ENCODE data around the gene ABHD16B. TPM values are rescaled to one million over a fixed set of nuclear protein-coding genes. Genes with fewer than 3 reads are reported as not detected.

The ABHD16B gene
- total and polyA plus RNA-seq, 2 experiments from 2014 or later = not detected

- H3K4me3 ChIP-seq = no peak overlapping the region
- no peaks in the 10 kb centered on the region for H3K9me2 ChIP-seq (ENCODE audit: insufficient read depth)
- DNase-seq = no peak
- no peak overlapping the region for H2AFZ ChIP-seq
- 96% methylated on average over 74 to 95 of the region's 95 CpGs for WGBS, 2 experiments (ENCODE audit: low coverage in 1 of 2, low lambda C conversion rate in 2 of 2, missing lambda C conversion rate in 2 of 2)
- TF ChIP-seq EZH2 (IDR thresholded peaks at IDR 0.05; ENCODE audit: insufficient read depth, poor library complexity, severe bottlenecking) = no peak
- no peak for TF ChIP-seq EZH2phosphoT487 (IDR thresholded peaks at IDR 0.05; ENCODE audit: insufficient read depth, low read depth)
- H3K9ac ChIP-seq = no peak overlapping the region
- H3F3A ChIP-seq (ENCODE audit: insufficient read depth) = peaks cover 4% of the 10 kb centered on the region; the same call in 1 of the 2 replicates
- peaks cover 17% of the 10 kb centered on the region for H3K4me1 ChIP-seq (ENCODE audit: insufficient read depth)
- no peaks in the 10 kb centered on the region for H3K27me3 ChIP-seq (replicated peaks; ENCODE audit: insufficient read depth)
- H3K36me3 ChIP-seq (ENCODE audit: low read depth) = 0 out of 2 replicates have a peak, but pooled peaks cover 5% of the 10 kb centered on the region
- peaks cover 33% of the 10 kb centered on the region for H3K79me2 ChIP-seq (ENCODE audit: insufficient read depth)
- no peaks in the 10 kb centered on the region for H4K20me1 ChIP-seq (ENCODE audit: insufficient read depth)
- H3K4me2 ChIP-seq (ENCODE audit: unreplicated experiment) = no peak overlapping the region
- in situ Hi-C loops (cut with MboI) = no loop called here
- no peak overlapping the region for H3K27ac ChIP-seq
- H3K9me3 ChIP-seq (ENCODE audit: low read depth) = no peaks in the 10 kb centered on the region
These were observed 943 bp downstream of the ABHD16B start for GRCh38 chr20:63861981-63862901.

DNA sequence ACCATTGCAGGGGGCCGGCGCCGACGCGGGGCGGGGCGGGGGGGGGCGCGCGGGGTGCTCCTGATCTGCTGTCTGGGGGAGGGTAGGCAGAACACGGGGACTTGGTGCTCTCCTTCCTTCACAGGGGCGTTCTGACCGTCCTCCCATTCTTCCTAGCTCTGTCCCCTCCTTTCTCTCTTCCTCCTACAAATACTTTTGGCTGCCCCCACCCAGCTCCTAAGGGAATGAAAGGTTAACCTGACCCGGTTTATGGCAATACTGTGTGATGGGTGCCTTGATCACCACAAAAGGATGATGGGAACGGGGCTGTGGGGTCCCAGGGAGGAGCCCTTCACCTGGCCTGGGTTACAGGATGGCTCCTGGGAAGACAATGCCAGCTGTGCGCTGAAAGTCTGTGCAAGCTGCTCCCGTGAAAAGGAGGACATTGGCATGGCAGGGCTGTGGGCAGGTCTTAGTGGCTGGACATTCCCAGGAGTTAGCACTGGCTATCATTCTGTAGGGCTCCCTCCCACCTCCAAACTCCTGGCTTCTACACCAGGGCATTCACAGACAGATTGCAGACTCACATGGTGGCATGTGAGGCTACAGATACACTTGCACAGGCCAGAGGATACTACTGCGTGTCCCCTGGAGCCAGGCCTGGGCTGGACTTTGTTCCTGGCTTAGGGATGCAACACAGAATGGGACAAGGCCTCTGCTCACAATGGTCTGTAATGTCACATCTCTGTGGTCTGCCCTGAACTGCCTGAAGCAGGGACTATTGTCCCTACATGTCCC lies 1.9 kb downstream of the ABHD16B start:
- no peak overlapping the region; the same call in 1 of the 2 replicates for H3K27ac ChIP-seq
- H3K79me2 ChIP-seq (ENCODE audit: insufficient read depth) = peaks cover 42% of the 10 kb centered on the region
- peaks cover 14% of the 10 kb centered on the region for H3K4me1 ChIP-seq (ENCODE audit: insufficient read depth)
- H3K4me2 ChIP-seq (ENCODE audit: unreplicated experiment) = peak overlapping the region; percentile 94
- H3K9me2 ChIP-seq (ENCODE audit: insufficient read depth) = no peaks in the 10 kb centered on the region
- peak overlapping the region; percentile 92 for H3K4me3 ChIP-seq
- in situ Hi-C loops (cut with MboI) = no loop called here
- H3K36me3 ChIP-seq (ENCODE audit: low read depth) = 0 out of 2 replicates have a peak, but pooled peaks cover 7% of the 10 kb centered on the region
- DNase-seq = no peak
- H3K27me3 ChIP-seq (replicated peaks; ENCODE audit: insufficient read depth) = no peaks in the 10 kb centered on the region
- no peak for TF ChIP-seq EZH2phosphoT487 (IDR thresholded peaks at IDR 0.05; ENCODE audit: insufficient read depth, low read depth)
- no peak for TF ChIP-seq EZH2 (IDR thresholded peaks at IDR 0.05; ENCODE audit: insufficient read depth, poor library complexity, severe bottlenecking)
- H3K9me3 ChIP-seq (ENCODE audit: low read depth) = no peaks in the 10 kb centered on the region
- peaks cover 4% of the 10 kb centered on the region; the same call in 1 of the 2 replicates for H3F3A ChIP-seq (ENCODE audit: insufficient read depth)
- WGBS, 2 experiments (ENCODE audit: low coverage in 1 of 2, low lambda C conversion rate in 2 of 2, missing lambda C conversion rate in 2 of 2) = 71 to 80% methylated on average over 8 to 18 of the region's 18 CpGs
- H4K20me1 ChIP-seq (ENCODE audit: insufficient read depth) = no peaks in the 10 kb centered on the region
- peak overlapping the region; percentile 99 for H3K9ac ChIP-seq
- no peak overlapping the region for H2AFZ ChIP-seq

DNA sequence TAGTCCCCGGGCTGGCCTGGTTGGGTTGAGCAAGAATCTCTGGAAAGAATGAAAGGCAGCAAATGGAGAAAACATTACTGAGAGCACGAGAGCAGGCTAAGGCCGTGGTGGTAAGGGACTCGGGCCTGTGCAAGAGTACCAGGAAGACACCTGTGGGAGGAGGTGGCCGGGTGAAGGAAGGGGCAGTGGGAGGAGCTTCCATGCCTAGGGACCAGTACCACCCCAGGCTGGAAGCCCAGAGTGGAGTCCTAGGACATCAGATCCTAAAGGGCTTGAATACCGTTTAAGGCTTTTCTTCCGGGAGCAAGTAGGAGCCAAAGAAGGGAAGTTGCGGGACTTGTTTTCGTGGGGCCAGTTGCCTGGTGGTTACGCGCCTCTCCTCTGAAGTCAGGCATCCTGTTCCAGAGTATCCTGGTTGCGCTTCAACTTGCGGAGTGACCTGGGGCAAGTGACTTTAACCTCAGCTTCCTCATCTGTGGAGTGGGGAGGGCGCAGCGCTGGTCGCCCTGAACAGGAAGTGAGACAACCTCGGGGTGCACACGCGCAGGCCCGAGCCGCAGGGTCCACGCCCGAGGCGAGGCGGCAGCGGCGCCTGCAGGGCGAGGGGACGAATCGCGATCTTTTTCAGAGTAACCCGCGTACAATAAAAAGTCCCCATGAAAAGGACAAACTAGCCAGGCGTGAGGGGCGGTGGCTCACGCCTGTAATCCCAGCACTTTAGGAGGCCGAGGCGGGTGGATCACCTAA lies 2.7 kb downstream of the ABHD16B start:
- H3K36me3 ChIP-seq (ENCODE audit: low read depth) = 0 out of 2 replicates have a peak, but pooled peaks cover 7% of the 10 kb centered on the region
- H3K9me3 ChIP-seq (ENCODE audit: low read depth) = no peaks in the 10 kb centered on the region
- H3K4me3 ChIP-seq = peak overlapping the region; percentile 92
- peak overlapping the region; percentile 94 for H3K4me2 ChIP-seq (ENCODE audit: unreplicated experiment)
- no peaks in the 10 kb centered on the region for H3K27me3 ChIP-seq (replicated peaks; ENCODE audit: insufficient read depth)
- 0 out of 2 replicates have a peak, but pooled peaks cover 7% of the 10 kb centered on the region for H3K4me1 ChIP-seq (ENCODE audit: insufficient read depth)
- H3K79me2 ChIP-seq (ENCODE audit: insufficient read depth) = peaks cover 50% of the 10 kb centered on the region
- in situ Hi-C loops (cut with MboI) = no loop called here
- peak; percentile 91 for DNase-seq
- peak overlapping the region; percentile 66 for H2AFZ ChIP-seq
- peak overlapping the region; percentile 99 for H3K27ac ChIP-seq
- TF ChIP-seq EZH2 (IDR thresholded peaks at IDR 0.05; ENCODE audit: insufficient read depth, poor library complexity, severe bottlenecking) = no peak
- TF ChIP-seq EZH2phosphoT487 (IDR thresholded peaks at IDR 0.05; ENCODE audit: insufficient read depth, low read depth) = no peak
- H3K9me2 ChIP-seq (ENCODE audit: insufficient read depth) = no peaks in the 10 kb centered on the region
- no peaks in the 10 kb centered on the region for H4K20me1 ChIP-seq (ENCODE audit: insufficient read depth)
- WGBS, 2 experiments (ENCODE audit: low coverage in 1 of 2, low lambda C conversion rate in 2 of 2, missing lambda C conversion rate in 2 of 2) = 11 to 13% methylated on average over 38 of the region's 38 CpGs
- 0 out of 2 replicates have a peak, but pooled peaks cover 4% of the 10 kb centered on the region for H3F3A ChIP-seq (ENCODE audit: insufficient read depth)
- H3K9ac ChIP-seq = peak overlapping the region; percentile 99

All from GM23248 (cell line).